Measurements from ENCODE around the gene TBC1D23.

Gene TBC1D23

DNA sequence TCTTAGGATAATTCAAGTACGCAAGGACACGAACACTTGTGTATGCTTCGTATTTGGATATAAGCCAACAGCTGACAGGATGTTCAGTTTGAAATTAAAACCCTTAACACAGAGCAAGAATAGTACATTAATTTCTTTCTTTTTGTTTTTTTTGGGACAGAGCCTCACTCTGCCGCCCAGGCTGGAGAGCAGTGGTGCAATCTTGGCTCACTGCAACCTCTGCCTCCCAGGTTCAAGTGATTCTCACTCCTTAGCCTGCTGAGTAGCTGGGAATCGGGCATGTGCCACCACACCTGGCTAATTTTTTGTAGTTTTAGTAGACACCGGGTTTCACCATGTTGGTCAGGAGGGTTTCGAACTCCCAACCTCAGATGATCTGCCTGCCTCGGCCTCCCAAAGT is 107.6 kb downstream of the TBC1D23 start:
- Histone ChIP-seq H3K9me3 (ENCODE audit: low read depth, low read length) (no peaks in the 10 kb centered on the region), H3K9ac (ENCODE audit: insufficient read length) (no peak overlapping the region), H3K36me3 (ENCODE audit: insufficient read depth, low read length) (peaks cover 83% of the 10 kb centered on the region), H3K4me3 (no peak overlapping the region), H3K27ac (no peak overlapping the region)
- TF ChIP-seq EZH2 (IDR thresholded peaks at IDR 0.05) (no peak), POLR2AphosphoS5 (IDR thresholded peaks at IDR 0.05; ENCODE audit: borderline replicate concordance, low read depth, low read length) (no peak), FOXP2 (optimal IDR thresholded peaks at IDR 0.05; ENCODE audit: control extremely low read depth, extremely low read length, insufficient read depth) (no peak)
- no peak for DNase-seq (ENCODE audit: low read depth, low spot score)

DNA sequence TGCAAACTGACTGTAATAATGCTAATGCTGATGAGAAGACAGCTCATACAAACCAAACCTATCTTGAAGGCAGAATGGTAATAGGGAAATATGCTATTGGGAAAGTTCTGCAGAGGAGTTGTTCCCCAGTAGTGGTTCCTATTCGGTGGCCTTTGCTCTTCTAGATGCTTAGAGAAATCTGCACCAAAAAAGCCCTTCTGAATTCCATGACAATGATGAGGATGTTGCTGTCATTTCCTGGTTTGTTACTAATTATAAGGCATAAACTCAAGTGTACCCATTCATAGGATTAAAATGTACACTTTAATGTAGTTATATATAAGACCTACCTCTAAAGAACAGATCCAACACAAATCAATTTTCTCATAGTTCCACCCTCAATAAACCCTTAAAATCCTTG is 110.0 kb downstream of the TBC1D23 start:
- H3K27ac ChIP-seq, result no peak overlapping the region
- TF ChIP-seq EZH2 (IDR thresholded peaks at IDR 0.05), result no peak
- no peak for TF ChIP-seq POLR2AphosphoS5 (IDR thresholded peaks at IDR 0.05; ENCODE audit: borderline replicate concordance, low read depth, low read length)
- TF ChIP-seq FOXP2 (optimal IDR thresholded peaks at IDR 0.05; ENCODE audit: control extremely low read depth, extremely low read length, insufficient read depth), result no peak
- H3K36me3 ChIP-seq (ENCODE audit: insufficient read depth, low read length), result peaks cover 81% of the 10 kb centered on the region
- H3K9ac ChIP-seq (ENCODE audit: insufficient read length), result no peak overlapping the region
- no peak for DNase-seq (ENCODE audit: low read depth, low spot score)
- H3K4me3 ChIP-seq, result no peak overlapping the region
- H3K9me3 ChIP-seq (ENCODE audit: low read depth, low read length), result no peaks in the 10 kb centered on the region

DNA sequence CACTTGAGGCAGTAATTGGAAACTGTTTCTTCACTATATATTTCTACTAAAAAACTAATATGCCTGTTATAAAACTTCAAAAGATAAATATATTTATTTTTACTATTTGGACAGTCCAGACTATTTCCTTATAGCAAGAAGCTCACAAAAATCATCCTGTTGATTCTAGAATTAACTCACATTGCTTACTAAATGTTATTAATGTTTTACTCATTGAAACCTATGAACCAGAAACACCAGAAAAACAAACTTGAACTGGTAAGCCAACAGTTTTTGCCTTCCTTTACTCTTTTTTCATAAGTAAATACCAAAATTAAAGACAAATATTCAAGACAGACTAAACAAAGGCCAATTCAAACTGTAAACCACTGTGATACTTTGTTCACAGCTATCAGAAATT is 113.7 kb downstream of the TBC1D23 start:
- H3K9ac ChIP-seq (ENCODE audit: insufficient read length), result no peak overlapping the region
- H3K36me3 ChIP-seq (ENCODE audit: insufficient read depth, low read length), result peaks cover 84% of the 10 kb centered on the region
- no peak for DNase-seq (ENCODE audit: low read depth, low spot score)
- no peak overlapping the region for H3K4me3 ChIP-seq
- no peak overlapping the region for H3K27ac ChIP-seq
- TF ChIP-seq EZH2 (IDR thresholded peaks at IDR 0.05) (no peak), POLR2AphosphoS5 (IDR thresholded peaks at IDR 0.05; ENCODE audit: borderline replicate concordance, low read depth, low read length) (no peak), FOXP2 (optimal IDR thresholded peaks at IDR 0.05; ENCODE audit: control extremely low read depth, extremely low read length, insufficient read depth) (no peak)
- no peaks in the 10 kb centered on the region for H3K9me3 ChIP-seq (ENCODE audit: low read depth, low read length)
